Neural cell (in vitro differentiated cells): ENCODE data around the gene RELN.

Experiments
- CTCF ChIP-seq: fragments of 450-650 bp; IDR thresholded peaks from 2 replicates; pipeline ENCODE4 v1.5.1; 2014; ENCODE audit warnings: antibody characterized with exemption, mild to moderate bottlenecking, moderate library complexity; ENCODE audit not compliant: poor library complexity, severe bottlenecking
- EZH2 ChIP-seq: fragments of 200-600, 300-800 bp; shearing (Covaris generic), sonication (generic); IDR thresholded peaks from 2 replicates; pipeline ENCODE4 v1.6.1; 2014; ENCODE audit warnings: antibody characterized with exemption, low read length, borderline replicate concordance, mild to moderate bottlenecking; ENCODE audit not compliant: insufficient read depth, poor library complexity, severe bottlenecking
- MXI1 ChIP-seq: fragments of 450-650 bp; conservative IDR thresholded peaks from 2 replicates; pipeline ENCODE4 v1.6.1; 2014; ENCODE audit warnings: antibody characterized with exemption, mild to moderate bottlenecking; ENCODE audit not compliant: poor library complexity, severe bottlenecking
- RAD21 ChIP-seq: fragments of 450-650 bp; conservative IDR thresholded peaks from 2 replicates; pipeline ENCODE4 v1.6.1; 2014; ENCODE audit warnings: antibody characterized with exemption, mild to moderate bottlenecking, moderate library complexity
- REST ChIP-seq: IDR thresholded peaks from 2 replicates; pipeline ENCODE4 v1.6.1; 2012; ENCODE audit warnings: borderline replicate concordance
- TAF1 ChIP-seq: IDR thresholded peaks from 2 replicates; pipeline ENCODE4 v1.6.1; 2012; ENCODE audit warnings: low read depth

GRCh38 chr7:103735377-103735776 is 254.1 kb downstream of the RELN start:
- TF ChIP-seq CTCF: no peak
- no peak for TF ChIP-seq TAF1
- no peak for TF ChIP-seq REST
- TF ChIP-seq MXI1: no peak
- no peak for TF ChIP-seq RAD21
- no peak for TF ChIP-seq EZH2
